ENCODE measurements around the gene CD300LF.

The CD300LF gene

GRCh38 chr17:74663561-74663960 is 49.2 kb downstream of the CD300LF start:
- no peak for DNase-seq (ENCODE audit: low read depth, low spot score)

GRCh38 chr17:74659889-74660288 is 52.8 kb downstream of the CD300LF start:
- no peak overlapping the region for H3K4me3 ChIP-seq (ENCODE audit: low read length)
- no peak for DNase-seq (ENCODE audit: low read depth, low spot score)

More at GRCh38 chr17:74663561-74663960, 49.2 kb downstream of the CD300LF start:
- H3K4me3 ChIP-seq (ENCODE audit: low read length) = no peak overlapping the region

- H3K4me3 ChIP-seq (ENCODE audit: low read length) = no peak overlapping the region
- no peak for DNase-seq (ENCODE audit: low read depth, low spot score)
Observed at GRCh38 chr17:74658620-74659019, 54.1 kb downstream of the CD300LF start.

DNA sequence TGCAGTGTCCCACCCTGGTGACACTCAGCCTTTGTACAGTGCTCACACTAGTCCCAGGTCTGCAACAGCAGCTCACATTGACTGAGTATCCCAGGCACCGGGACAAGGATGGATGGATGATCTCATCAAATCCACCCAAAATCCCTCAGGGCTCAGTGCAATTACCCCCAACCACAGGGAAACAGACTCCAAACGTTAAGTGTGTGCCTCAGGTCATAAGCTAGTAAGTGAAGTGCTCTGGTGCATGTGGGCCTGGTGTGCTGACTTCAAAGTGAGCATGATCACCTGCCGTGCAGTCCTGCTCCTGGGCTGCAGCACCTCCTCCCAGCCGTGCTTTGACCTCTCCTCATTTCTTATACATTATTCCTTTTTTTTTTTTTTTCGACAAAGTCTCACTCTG is 58.0 kb downstream of the CD300LF start:
- no peak overlapping the region for H3K4me3 ChIP-seq (ENCODE audit: low read length)
- DNase-seq (ENCODE audit: low read depth, low spot score) = no peak

- no peak for DNase-seq (ENCODE audit: low read depth, low spot score)
- no peak overlapping the region for H3K4me3 ChIP-seq (ENCODE audit: low read length)
Observed at GRCh38 chr17:74652020-74652419, 60.7 kb downstream of the CD300LF start.

DNA sequence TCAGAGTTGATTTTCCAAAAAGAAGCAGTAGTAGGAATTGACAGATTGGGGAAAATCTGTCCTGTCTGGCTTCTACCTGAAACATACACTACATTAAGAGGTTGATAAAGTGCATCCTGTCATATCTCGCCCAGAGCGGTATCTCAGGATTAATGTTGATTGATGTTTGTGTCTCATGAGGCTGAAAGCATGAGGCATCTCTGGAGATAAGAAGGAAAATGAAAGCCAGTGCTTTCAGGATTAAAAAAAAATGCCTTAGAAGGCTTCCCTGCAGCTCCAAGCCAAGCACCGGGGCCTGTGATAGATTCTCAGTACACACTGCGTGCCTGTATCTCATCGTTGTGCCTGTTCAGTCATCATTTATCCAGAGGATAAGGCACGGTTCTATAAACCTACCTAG is 62.8 kb downstream of the CD300LF start:
- no peak overlapping the region for H3K4me3 ChIP-seq (ENCODE audit: low read length)
- DNase-seq (ENCODE audit: low read depth, low spot score) = no peak

- DNase-seq (ENCODE audit: low read depth, low spot score) = no peak
- no peak overlapping the region for H3K4me3 ChIP-seq (ENCODE audit: low read length)
Observed at GRCh38 chr17:74647871-74648672, 64.7 kb downstream of the CD300LF start.

DNA sequence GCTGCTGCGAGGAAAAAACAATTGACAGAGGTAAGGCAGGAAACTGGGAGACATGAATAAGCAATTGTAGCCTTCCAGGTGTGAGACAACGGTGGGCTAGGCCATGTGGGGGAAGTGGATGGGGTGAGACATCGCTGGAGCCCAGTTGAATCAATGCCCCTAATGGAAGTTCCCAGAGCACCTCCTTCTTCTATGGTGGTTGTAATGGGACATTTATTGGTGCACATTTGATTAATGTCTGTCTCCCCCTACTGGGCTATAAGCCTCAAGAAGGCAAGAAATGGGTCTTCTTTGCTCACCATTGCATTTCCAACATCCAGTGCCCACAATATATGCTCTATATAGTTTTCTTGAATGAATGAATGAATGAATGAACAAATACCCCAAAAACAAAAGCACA is 66.5 kb downstream of the CD300LF start:
- no peak overlapping the region for H3K4me3 ChIP-seq (ENCODE audit: low read length)
- peak; percentile 40 for DNase-seq (ENCODE audit: low read depth, low spot score)

DNA sequence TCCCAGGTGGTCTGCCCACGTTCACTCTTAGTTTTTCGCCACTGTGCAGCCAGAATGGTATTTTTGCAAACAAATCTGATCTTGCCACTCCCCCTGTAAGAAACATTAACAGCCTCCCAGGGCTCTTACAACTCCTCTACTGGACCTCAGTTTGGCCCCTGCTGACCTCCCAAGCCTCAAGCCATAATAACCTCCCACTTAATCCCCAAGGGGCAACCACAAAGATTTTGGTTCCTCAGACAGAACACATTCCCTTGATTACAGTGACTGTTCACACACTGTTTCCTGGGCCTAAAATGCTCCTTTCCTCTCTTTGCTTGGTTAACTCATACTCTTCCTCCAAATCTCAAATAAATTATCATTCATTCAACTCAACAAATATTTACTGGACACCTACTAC is 67.7 kb downstream of the CD300LF start:
- no peak for DNase-seq (ENCODE audit: low read depth, low spot score)
- H3K4me3 ChIP-seq (ENCODE audit: low read length) = no peak overlapping the region

DNA sequence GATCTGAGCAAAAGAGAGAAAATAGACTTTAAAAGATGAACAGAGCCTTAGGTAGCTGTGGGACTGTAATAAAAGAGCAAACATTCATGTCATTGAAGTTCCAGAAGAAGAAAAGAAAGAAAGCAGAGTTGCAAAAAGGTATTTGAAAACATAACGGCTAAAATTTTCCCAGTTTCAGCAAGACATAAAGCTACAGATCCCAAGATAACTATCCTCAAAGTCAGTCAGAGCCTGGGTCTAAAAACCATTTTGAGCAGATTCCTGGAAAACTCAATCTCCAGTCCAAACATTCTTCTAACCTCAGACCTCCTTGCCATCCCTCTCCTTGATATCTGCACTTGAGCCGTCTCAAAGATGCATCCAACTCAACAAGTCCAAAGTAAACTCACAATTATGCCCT is 68.3 kb downstream of the CD300LF start:
- DNase-seq (ENCODE audit: low read depth, low spot score) = no peak
- no peak overlapping the region for H3K4me3 ChIP-seq (ENCODE audit: low read length)
